Activated naive CD8-positive, alpha-beta T cell (primary cell): ENCODE measurements around the gene NGDN.
"Not testable (repeated sequence)": the region's sequence is repeated elsewhere in the genome, so short reads cannot be mapped to it uniquely, and the experiment has no call there.

Source experiments
- H3K27ac Mint-ChIP-seq: one replicate; pipeline ENCODE4 v1.8.0; 2021; ENCODE audit warnings: mixed read lengths
- H3K27me3 Mint-ChIP-seq: one replicate; pipeline ENCODE4 v1.8.0; 2021; ENCODE audit warnings: mixed read lengths
- H3K36me3 Mint-ChIP-seq: one replicate; pipeline ENCODE4 v1.8.0; 2021; ENCODE audit warnings: mixed read lengths
- H3K4me1 Mint-ChIP-seq: one replicate; pipeline ENCODE4 v1.8.0; 2021; ENCODE audit warnings: low read depth, mixed read lengths
- H3K4me3 Mint-ChIP-seq: one replicate; pipeline ENCODE4 v1.8.0; 2021; ENCODE audit warnings: mild to moderate bottlenecking, mixed read lengths
- H3K9me3 Mint-ChIP-seq: one replicate; pipeline ENCODE4 v1.8.0; 2021; ENCODE audit warnings: low read depth, mixed read lengths

NGDN gene

GRCh38 chr14:23447361-23448350 is 21.8 kb upstream of the NGDN start:
- Mint-ChIP-seq H3K27ac (peak overlapping the region; percentile 4), H3K4me3 (no peak overlapping the region), H3K9me3 (no peaks in the 10 kb centered on the region), H3K27me3 (peaks cover 7% of the 10 kb centered on the region), H3K36me3 (no peaks in the 10 kb centered on the region), H3K4me1 (no peaks in the 10 kb centered on the region)

GRCh38 chr14:23449314-23449713 is 20.2 kb upstream of the NGDN start:
- H3K27me3 Mint-ChIP-seq: peaks cover 17% of the 10 kb centered on the region
- no peaks in the 10 kb centered on the region for H3K9me3 Mint-ChIP-seq
- no peak overlapping the region for H3K27ac Mint-ChIP-seq
- H3K36me3 Mint-ChIP-seq: no peaks in the 10 kb centered on the region
- no peak overlapping the region for H3K4me3 Mint-ChIP-seq
- no peaks in the 10 kb centered on the region for H3K4me1 Mint-ChIP-seq

- no peaks in the 10 kb centered on the region for H3K9me3 Mint-ChIP-seq
- no peaks in the 10 kb centered on the region for H3K4me1 Mint-ChIP-seq
- no peak overlapping the region for H3K4me3 Mint-ChIP-seq
- no peak overlapping the region for H3K27ac Mint-ChIP-seq
- H3K27me3 Mint-ChIP-seq: peaks cover 21% of the 10 kb centered on the region
- H3K36me3 Mint-ChIP-seq: no peaks in the 10 kb centered on the region
Observed at GRCh38 chr14:23450379-23450778, 19.1 kb upstream of the NGDN start.

- Mint-ChIP-seq H3K36me3 (no peaks in the 10 kb centered on the region), H3K9me3 (no peaks in the 10 kb centered on the region), H3K27me3 (peaks cover 25% of the 10 kb centered on the region), H3K4me3 (no peak overlapping the region), H3K27ac (no peak overlapping the region), H3K4me1 (no peaks in the 10 kb centered on the region)
Observed at GRCh38 chr14:23452237-23452636, 17.3 kb upstream of the NGDN start.

- H3K27me3 Mint-ChIP-seq: peaks cover 29% of the 10 kb centered on the region
- no peaks in the 10 kb centered on the region for H3K36me3 Mint-ChIP-seq
- H3K9me3 Mint-ChIP-seq: no peaks in the 10 kb centered on the region
- no peaks in the 10 kb centered on the region for H3K4me1 Mint-ChIP-seq
- H3K27ac Mint-ChIP-seq: no peak overlapping the region
- no peak overlapping the region for H3K4me3 Mint-ChIP-seq
Observed at GRCh38 chr14:23454445-23454856, 15.1 kb upstream of the NGDN start.

GRCh38 chr14:23456883-23457586 is 12.5 kb upstream of the NGDN start:
- H3K9me3 Mint-ChIP-seq, H3K4me1 Mint-ChIP-seq, H3K4me3 Mint-ChIP-seq, H3K36me3 Mint-ChIP-seq, H3K27ac Mint-ChIP-seq: not testable (repeated sequence)
- peaks cover 24% of the 10 kb centered on the region for H3K27me3 Mint-ChIP-seq

GRCh38 chr14:23457587-23458445 is 11.7 kb upstream of the NGDN start:
- Mint-ChIP-seq H3K4me3 (no peak overlapping the region), H3K27me3 (peaks cover 24% of the 10 kb centered on the region), H3K4me1 (no peaks in the 10 kb centered on the region), H3K27ac (no peak overlapping the region), H3K9me3 (no peaks in the 10 kb centered on the region), H3K36me3 (no peaks in the 10 kb centered on the region)

GRCh38 chr14:23460960-23461359 is 8.5 kb upstream of the NGDN start:
- H3K27ac Mint-ChIP-seq: no peak overlapping the region
- H3K27me3 Mint-ChIP-seq: peaks cover 8% of the 10 kb centered on the region

GRCh38 chr14:23464700-23465099 is 4.8 kb upstream of the NGDN start:
- H3K9me3 Mint-ChIP-seq: no peaks in the 10 kb centered on the region
- H3K36me3 Mint-ChIP-seq: no peaks in the 10 kb centered on the region
- H3K4me1 Mint-ChIP-seq: no peaks in the 10 kb centered on the region
- no peak overlapping the region for H3K4me3 Mint-ChIP-seq
- H3K27me3 Mint-ChIP-seq: peaks cover 2% of the 10 kb centered on the region
- no peak overlapping the region for H3K27ac Mint-ChIP-seq

More at GRCh38 chr14:23460960-23461359, 8.5 kb upstream of the NGDN start:
- Mint-ChIP-seq H3K4me1 (no peaks in the 10 kb centered on the region), H3K36me3 (no peaks in the 10 kb centered on the region), H3K4me3 (no peak overlapping the region), H3K9me3 (no peaks in the 10 kb centered on the region)

GRCh38 chr14:23465261-23465660 is 4.2 kb upstream of the NGDN start:
- no peaks in the 10 kb centered on the region for H3K9me3 Mint-ChIP-seq
- no peak overlapping the region for H3K4me3 Mint-ChIP-seq
- no peak overlapping the region for H3K27ac Mint-ChIP-seq
- peaks cover 3% of the 10 kb centered on the region for H3K4me1 Mint-ChIP-seq
- peaks cover 2% of the 10 kb centered on the region for H3K27me3 Mint-ChIP-seq
- no peaks in the 10 kb centered on the region for H3K36me3 Mint-ChIP-seq

- Mint-ChIP-seq H3K4me3 (no peak overlapping the region), H3K27ac (no peak overlapping the region), H3K36me3 (peaks cover 6% of the 10 kb centered on the region), H3K27me3 (no peaks in the 10 kb centered on the region), H3K4me1 (peaks cover 13% of the 10 kb centered on the region), H3K9me3 (no peaks in the 10 kb centered on the region)
Observed at GRCh38 chr14:23468704-23469126, 788 bp upstream of the NGDN start.

GRCh38 chr14:23469906-23470403 is 452 bp downstream of the NGDN start:
- H3K27ac Mint-ChIP-seq: no peak overlapping the region
- no peaks in the 10 kb centered on the region for H3K27me3 Mint-ChIP-seq
- H3K4me1 Mint-ChIP-seq: peaks cover 13% of the 10 kb centered on the region
- H3K4me3 Mint-ChIP-seq: no peak overlapping the region
- H3K36me3 Mint-ChIP-seq: peaks cover 6% of the 10 kb centered on the region
- H3K9me3 Mint-ChIP-seq: no peaks in the 10 kb centered on the region

- no peaks in the 10 kb centered on the region for H3K27me3 Mint-ChIP-seq
- no peaks in the 10 kb centered on the region for H3K9me3 Mint-ChIP-seq
- no peak overlapping the region for H3K27ac Mint-ChIP-seq
- peaks cover 6% of the 10 kb centered on the region for H3K36me3 Mint-ChIP-seq
- H3K4me1 Mint-ChIP-seq: peaks cover 13% of the 10 kb centered on the region
- no peak overlapping the region for H3K4me3 Mint-ChIP-seq
Observed at GRCh38 chr14:23470947-23471346, 1.4 kb downstream of the NGDN start.

GRCh38 chr14:23478109-23478759 is 8.7 kb downstream of the NGDN start:
- H3K27me3 Mint-ChIP-seq: no peaks in the 10 kb centered on the region
- H3K4me3 Mint-ChIP-seq: no peak overlapping the region
- H3K4me1 Mint-ChIP-seq: peaks cover 9% of the 10 kb centered on the region
- H3K36me3 Mint-ChIP-seq: peaks cover 11% of the 10 kb centered on the region
- no peak overlapping the region for H3K27ac Mint-ChIP-seq
- H3K9me3 Mint-ChIP-seq: no peaks in the 10 kb centered on the region
